WERI-Rb-1 (cell line): ENCODE results near the gene TFB2M.

Experiments used
- DNase-seq: peaks from one replicate; pipeline ENCODE4 v3.0.0-alpha.2; 2020
- H3K27ac ChIP-seq: fragments of 250-450 bp; sonication (Bioruptor Pico); 2 replicates; pipeline ENCODE4 v1.5.1; 2020; ENCODE audit warnings: mild to moderate bottlenecking, moderate library complexity
- H3K27me3 ChIP-seq: fragments of 250-450 bp; sonication (Bioruptor Pico); 2 replicates; pipeline ENCODE4 v1.5.1; 2021; ENCODE audit warnings: mild to moderate bottlenecking, low read depth, moderate library complexity; ENCODE audit not compliant: insufficient read depth, severe bottlenecking
- H3K36me3 ChIP-seq: fragments of 250-450 bp; sonication (Bioruptor Pico); 2 replicates; pipeline ENCODE4 v1.5.1; 2020; ENCODE audit warnings: mild to moderate bottlenecking, moderate library complexity
- H3K4me3 ChIP-seq: 2 replicates; pipeline ENCODE4 v1.5.1; 2011; ENCODE audit warnings: low read depth, mild to moderate bottlenecking, control low read depth, low read length
- H3K9me3 ChIP-seq: fragments of 250-450 bp; sonication (Bioruptor Pico); 2 replicates; pipeline ENCODE4 v1.5.1; 2021; ENCODE audit warnings: mild to moderate bottlenecking, moderate library complexity; ENCODE audit not compliant: severe bottlenecking
- TF ChIP-seq, protein P1 (sequence below): IDR thresholded peaks from 2 replicates; pipeline ENCODE4 v1.5.1; 2011; ENCODE audit warnings: low read depth, mild to moderate bottlenecking, control low read depth, inconsistent platforms, low read length

TFB2M gene

DNA sequence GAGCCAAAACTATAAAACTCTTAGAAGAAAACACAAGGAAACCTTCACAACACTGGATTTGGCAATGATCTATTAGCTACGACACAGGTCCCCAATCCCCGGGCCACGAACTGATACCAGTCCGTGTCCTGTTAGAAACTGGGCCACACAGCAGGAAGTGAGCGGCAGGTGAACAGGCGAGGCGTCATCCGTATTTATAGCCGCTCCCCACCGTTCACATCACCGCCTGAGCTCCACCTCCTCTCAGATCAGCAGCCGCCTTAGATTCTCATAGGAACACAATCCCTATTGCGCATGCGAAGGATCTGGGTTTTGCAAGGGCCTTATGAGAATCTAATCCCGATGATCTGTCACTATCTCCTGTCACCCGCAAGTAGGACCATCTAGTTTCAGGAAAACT, 11.9 kb downstream of the TFB2M start:
- Histone ChIP-seq H3K36me3 (peaks cover 60% of the 10 kb centered on the region), H3K9me3 (no peaks in the 10 kb centered on the region), H3K4me3 (no peak overlapping the region), H3K27me3 (no peaks in the 10 kb centered on the region), H3K27ac (no peak overlapping the region)
- no peak for DNase-seq
- TF ChIP-seq, protein P1, sequence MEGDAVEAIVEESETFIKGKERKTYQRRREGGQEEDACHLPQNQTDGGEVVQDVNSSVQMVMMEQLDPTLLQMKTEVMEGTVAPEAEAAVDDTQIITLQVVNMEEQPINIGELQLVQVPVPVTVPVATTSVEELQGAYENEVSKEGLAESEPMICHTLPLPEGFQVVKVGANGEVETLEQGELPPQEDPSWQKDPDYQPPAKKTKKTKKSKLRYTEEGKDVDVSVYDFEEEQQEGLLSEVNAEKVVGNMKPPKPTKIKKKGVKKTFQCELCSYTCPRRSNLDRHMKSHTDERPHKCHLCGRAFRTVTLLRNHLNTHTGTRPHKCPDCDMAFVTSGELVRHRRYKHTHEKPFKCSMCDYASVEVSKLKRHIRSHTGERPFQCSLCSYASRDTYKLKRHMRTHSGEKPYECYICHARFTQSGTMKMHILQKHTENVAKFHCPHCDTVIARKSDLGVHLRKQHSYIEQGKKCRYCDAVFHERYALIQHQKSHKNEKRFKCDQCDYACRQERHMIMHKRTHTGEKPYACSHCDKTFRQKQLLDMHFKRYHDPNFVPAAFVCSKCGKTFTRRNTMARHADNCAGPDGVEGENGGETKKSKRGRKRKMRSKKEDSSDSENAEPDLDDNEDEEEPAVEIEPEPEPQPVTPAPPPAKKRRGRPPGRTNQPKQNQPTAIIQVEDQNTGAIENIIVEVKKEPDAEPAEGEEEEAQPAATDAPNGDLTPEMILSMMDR: no peak

GRCh38 chr1:246552110-246552509, 14.0 kb downstream of the TFB2M start:
- Histone ChIP-seq H3K36me3 (peaks cover 56% of the 10 kb centered on the region), H3K27me3 (no peaks in the 10 kb centered on the region), H3K27ac (no peak overlapping the region), H3K9me3 (no peaks in the 10 kb centered on the region), H3K4me3 (no peak overlapping the region)
- no peak for DNase-seq
- TF ChIP-seq, protein P1: no peak

DNA sequence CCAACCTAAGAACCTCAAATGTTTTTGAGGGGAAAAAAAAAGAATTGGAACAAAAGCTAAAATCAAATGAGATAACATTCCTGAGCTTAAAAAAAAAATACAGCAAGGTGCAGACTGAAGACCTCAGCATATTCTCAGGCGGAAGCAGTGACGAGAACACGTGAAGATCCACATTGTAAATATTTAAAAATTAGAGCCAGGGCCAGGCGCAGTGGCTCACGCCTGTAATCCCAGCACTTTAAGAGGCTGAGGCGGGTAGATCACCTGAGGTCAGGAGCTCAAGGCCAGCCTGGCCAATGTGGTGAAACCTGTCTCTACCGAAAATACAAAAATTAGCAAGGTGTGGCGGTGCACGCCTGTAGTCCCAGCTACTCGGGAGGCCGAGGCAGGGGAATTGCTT, 15.7 kb downstream of the TFB2M start:
- DNase-seq: no peak
- H3K9me3 ChIP-seq: no peaks in the 10 kb centered on the region
- peaks cover 45% of the 10 kb centered on the region for H3K36me3 ChIP-seq
- H3K27me3 ChIP-seq: no peaks in the 10 kb centered on the region
- TF ChIP-seq, protein P1: no peak
- no peak overlapping the region for H3K27ac ChIP-seq
- H3K4me3 ChIP-seq: no peak overlapping the region

- H3K27me3 ChIP-seq: no peaks in the 10 kb centered on the region
- no peak for DNase-seq
- H3K9me3 ChIP-seq: no peaks in the 10 kb centered on the region
- no peak overlapping the region for H3K4me3 ChIP-seq
- TF ChIP-seq, protein P1: no peak
- no peak overlapping the region for H3K27ac ChIP-seq
- peaks cover 42% of the 10 kb centered on the region for H3K36me3 ChIP-seq
These were observed 16.4 kb downstream of the TFB2M start for GRCh38 chr1:246549665-246550064.

DNA sequence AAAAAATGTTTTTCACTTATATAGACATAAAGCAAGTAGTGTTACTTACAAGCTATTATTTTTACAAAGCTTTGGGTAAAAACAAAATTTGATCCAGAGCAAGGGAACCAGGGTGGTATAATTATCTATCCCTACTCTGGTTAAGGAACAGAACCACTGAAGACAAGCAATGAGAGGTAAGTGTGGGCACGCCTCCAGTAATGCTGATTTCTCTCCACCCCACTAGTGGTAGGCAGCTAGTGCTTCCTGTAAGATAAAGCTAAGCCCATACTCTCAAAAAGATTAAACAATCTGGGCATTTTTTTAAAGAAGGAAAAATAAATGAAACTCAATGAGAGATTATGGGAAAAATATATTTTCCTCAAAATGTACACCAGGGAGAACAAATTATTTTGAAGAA, 22.1 kb downstream of the TFB2M start:
- Histone ChIP-seq H3K36me3 (peaks cover 55% of the 10 kb centered on the region), H3K9me3 (no peaks in the 10 kb centered on the region), H3K4me3 (no peak overlapping the region), H3K27me3 (no peaks in the 10 kb centered on the region), H3K27ac (no peak overlapping the region)
- no peak for DNase-seq
- TF ChIP-seq, protein P1: no peak

- DNase-seq: no peak
- Histone ChIP-seq H3K27ac (no peak overlapping the region), H3K4me3 (no peak overlapping the region), H3K27me3 (no peaks in the 10 kb centered on the region), H3K9me3 (no peaks in the 10 kb centered on the region), H3K36me3 (peaks cover 43% of the 10 kb centered on the region)
- TF ChIP-seq, protein P1: no peak
These were observed 25.1 kb downstream of the TFB2M start for GRCh38 chr1:246540738-246541491.
